Stimulated activated CD8-positive, alpha-beta memory T cell treated with anti-CD3 and anti-CD28 coated beads, Interleukin-7, amount 100 ng/mL, for 24 hours (primary cell): ENCODE measurements around the gene RUBCNL.

Experiments
- DNase-seq: peaks from one replicate; pipeline ENCODE4 v3.0.0-alpha.2; 2020; ENCODE audit warnings: low read depth

The RUBCNL gene

GRCh38 chr13:46341112-46341711 lies 45.8 kb downstream of the RUBCNL start:
- DNase-seq, result no peak

- no peak for DNase-seq
Observed at GRCh38 chr13:46340631-46341111, 46.4 kb downstream of the RUBCNL start.

GRCh38 chr13:46340011-46340410 lies 47.0 kb downstream of the RUBCNL start:
- no peak for DNase-seq

- no peak for DNase-seq
Observed at GRCh38 chr13:46339035-46339666, 47.9 kb downstream of the RUBCNL start.

GRCh38 chr13:46337700-46338099 lies 49.4 kb downstream of the RUBCNL start:
- no peak for DNase-seq

- no peak for DNase-seq
Observed at GRCh38 chr13:46334035-46334822, 52.8 kb downstream of the RUBCNL start.

- DNase-seq, result no peak
Observed at GRCh38 chr13:46332772-46333171, 54.3 kb downstream of the RUBCNL start.

- no peak for DNase-seq
Observed at GRCh38 chr13:46329624-46330023, 57.4 kb downstream of the RUBCNL start.

- DNase-seq, result no peak
Observed at GRCh38 chr13:46327246-46327645, 59.8 kb downstream of the RUBCNL start.

- no peak for DNase-seq
Observed at GRCh38 chr13:46324976-46325375, 62.1 kb downstream of the RUBCNL start.

- peak; percentile 30 for DNase-seq
Observed at GRCh38 chr13:46321494-46322225, 65.4 kb downstream of the RUBCNL start.

- DNase-seq, result no peak
Observed at GRCh38 chr13:46320821-46321220, 66.2 kb downstream of the RUBCNL start.

- no peak for DNase-seq
Observed at GRCh38 chr13:46320406-46320805, 66.6 kb downstream of the RUBCNL start.

GRCh38 chr13:46318986-46319385 lies 68.1 kb downstream of the RUBCNL start:
- no peak for DNase-seq

GRCh38 chr13:46317120-46317519 lies 69.9 kb downstream of the RUBCNL start:
- DNase-seq, result no peak

- no peak for DNase-seq
Observed at GRCh38 chr13:46315491-46316075, 71.5 kb downstream of the RUBCNL start.

- no peak for DNase-seq
Observed at GRCh38 chr13:46315036-46315435, 72.0 kb downstream of the RUBCNL start.

GRCh38 chr13:46314587-46314986 lies 72.5 kb downstream of the RUBCNL start:
- no peak for DNase-seq

- DNase-seq, result no peak
Observed at GRCh38 chr13:46313432-46314257, 73.4 kb downstream of the RUBCNL start.

- DNase-seq, result no peak
Observed at GRCh38 chr13:46313024-46313423, 74.0 kb downstream of the RUBCNL start.

- DNase-seq, result no peak
Observed at GRCh38 chr13:46311217-46311616, 75.8 kb downstream of the RUBCNL start.
